PC-9 (cell line): ENCODE measurements around the gene MACROD2. TPM values are rescaled to one million over a fixed set of nuclear protein-coding genes. Genes with fewer than 3 reads are reported as not detected.

ENCODE experiments used
- BruUV-seq: library from RNA; stranded (reverse); fragments of 400-500 nt; replicated peaks from 2 replicates; lab custom pipeline; 2021; lab: Mats Ljungman, UMichigan
- CTCF ChIA-PET: fragments of 300-600 bp; sonication (Branson Sonifier 250); formaldehyde crosslinking; loops from one replicate; lab custom pipeline; 2022; ENCODE audit warnings: antibody characterized with exemption; lab: Charles Lee
- POLR2A ChIA-PET: fragments of 300-600 bp; sonication (Branson Sonifier 250); formaldehyde crosslinking; loops from one replicate; lab custom pipeline; 2022; ENCODE audit warnings: antibody characterized with exemption; ENCODE audit not compliant: unreplicated experiment; lab: Charles Lee
- DNase-seq, 2 experiments: peaks; one replicate each; pipeline versions ENCODE4 v3.0.0 to v3.0.0-alpha.2; 2015 to 2022; ENCODE audit warnings: mixed read lengths in 1 of 2
- H2AFZ ChIP-seq: fragments of 200-600 bp; sonication (generic); 2 replicates; pipeline ENCODE4 v1.8.1; 2017; ENCODE audit warnings: antibody characterized with exemption
- H3F3A ChIP-seq: fragments of 200-600 bp; sonication (generic); 2 replicates; pipeline ENCODE4 v1.8.1; 2017; ENCODE audit warnings: antibody characterized with exemption, mild to moderate bottlenecking, low read depth; ENCODE audit not compliant: insufficient read depth
- H3K27ac ChIP-seq: fragments of 200-600 bp; sonication (generic); 2 replicates; pipeline ENCODE4 v1.6.1; 2016; ENCODE audit warnings: mixed run types
- H3K27me3 ChIP-seq: fragments of 200-600 bp; sonication (generic); 2 replicates; pipeline ENCODE4 v1.6.1; 2016; ENCODE audit warnings: low read depth, mixed run types; ENCODE audit not compliant: insufficient read depth
- H3K36me3 ChIP-seq: fragments of 200-600 bp; sonication (generic); 2 replicates; pipeline ENCODE4 v1.6.1; 2016; ENCODE audit warnings: low read depth, mixed run types
- H3K4me1 ChIP-seq: fragments of 200-600 bp; sonication (generic); replicated peaks from 2 replicates; pipeline ENCODE4 v1.6.1; 2016; ENCODE audit warnings: mixed run types; ENCODE audit not compliant: insufficient read depth
- H3K4me2 ChIP-seq: fragments of 200-600 bp; sonication (generic); 2 replicates; pipeline ENCODE4 v1.6.1; 2017; ENCODE audit warnings: mixed run types
- H3K4me3 ChIP-seq: fragments of 200-600 bp; sonication (generic); 2 replicates; pipeline ENCODE4 v1.6.1; 2016; ENCODE audit warnings: mixed run types
- H3K79me2 ChIP-seq: fragments of 200-600 bp; sonication (generic); 2 replicates; pipeline ENCODE4 v1.6.1; 2017; ENCODE audit warnings: low read depth, mixed run types
- H3K9me2 ChIP-seq: fragments of 200-600 bp; sonication (generic); 2 replicates; pipeline ENCODE4 v1.8.1; 2017; ENCODE audit warnings: mild to moderate bottlenecking; ENCODE audit not compliant: insufficient read depth
- H3K9me3 ChIP-seq: fragments of 200-600 bp; sonication (generic); 2 replicates; pipeline ENCODE4 v1.8.1; 2016; ENCODE audit warnings: low read depth; ENCODE audit not compliant: insufficient read depth
- H4K20me1 ChIP-seq: fragments of 200-600 bp; sonication (generic); 2 replicates; pipeline ENCODE4 v1.8.1; 2017; ENCODE audit not compliant: insufficient read depth
- EZH2 ChIP-seq: fragments of 200-600 bp; sonication (generic); IDR thresholded peaks from 2 replicates; pipeline ENCODE4 v1.8.0; 2017; ENCODE audit warnings: antibody characterized with exemption, low read depth
- intact Hi-C: fragments of 100-400 bp; cut with micrococcal nuclease; formaldehyde crosslinking; loops from one replicate; pipeline ENCODE4 v1.10.0; 2022; ENCODE audit not compliant: unreplicated experiment
- total RNA-seq: library from RNA; stranded (reverse); gene quantifications from 2 replicates; pipeline ENCODE4 v1.2.3, GENCODE V29; 2021
- TF ChIP-seq, protein P1 (sequence below): fragments of 200-600 bp; sonication (generic); conservative IDR thresholded peaks from 2 replicates; pipeline ENCODE4 v1.6.1; 2017; ENCODE audit warnings: mixed run types, antibody characterized with exemption, mild to moderate bottlenecking, moderate library complexity

The MACROD2 gene
- total RNA-seq, 1 experiment from 2014 or later = 11.4 TPM

DNA sequence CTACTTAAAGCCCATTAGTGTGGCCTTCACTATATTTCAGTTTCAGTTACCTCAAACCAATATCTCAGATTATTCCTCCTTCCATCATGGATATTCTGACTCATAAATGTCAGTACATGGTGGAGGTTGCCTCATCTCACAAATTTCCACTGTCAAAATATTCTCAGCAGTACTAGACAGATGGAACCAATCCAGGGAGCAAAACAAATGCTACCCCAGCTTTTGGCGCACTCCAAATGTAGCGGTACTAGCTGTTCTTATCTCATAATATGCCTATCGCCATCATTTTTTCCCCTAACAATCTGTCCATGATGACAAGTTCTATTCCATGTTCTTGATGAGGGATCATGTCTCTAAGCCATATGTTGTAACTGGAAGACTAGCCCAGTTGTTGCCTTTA lies 1551.8 kb downstream of the MACROD2 start:
- intact Hi-C loops = no loop called here
- H3F3A ChIP-seq = no peaks in the 10 kb centered on the region
- H3K79me2 ChIP-seq = no peaks in the 10 kb centered on the region
- TF ChIP-seq EZH2 = no peak
- TF ChIP-seq, protein P1, sequence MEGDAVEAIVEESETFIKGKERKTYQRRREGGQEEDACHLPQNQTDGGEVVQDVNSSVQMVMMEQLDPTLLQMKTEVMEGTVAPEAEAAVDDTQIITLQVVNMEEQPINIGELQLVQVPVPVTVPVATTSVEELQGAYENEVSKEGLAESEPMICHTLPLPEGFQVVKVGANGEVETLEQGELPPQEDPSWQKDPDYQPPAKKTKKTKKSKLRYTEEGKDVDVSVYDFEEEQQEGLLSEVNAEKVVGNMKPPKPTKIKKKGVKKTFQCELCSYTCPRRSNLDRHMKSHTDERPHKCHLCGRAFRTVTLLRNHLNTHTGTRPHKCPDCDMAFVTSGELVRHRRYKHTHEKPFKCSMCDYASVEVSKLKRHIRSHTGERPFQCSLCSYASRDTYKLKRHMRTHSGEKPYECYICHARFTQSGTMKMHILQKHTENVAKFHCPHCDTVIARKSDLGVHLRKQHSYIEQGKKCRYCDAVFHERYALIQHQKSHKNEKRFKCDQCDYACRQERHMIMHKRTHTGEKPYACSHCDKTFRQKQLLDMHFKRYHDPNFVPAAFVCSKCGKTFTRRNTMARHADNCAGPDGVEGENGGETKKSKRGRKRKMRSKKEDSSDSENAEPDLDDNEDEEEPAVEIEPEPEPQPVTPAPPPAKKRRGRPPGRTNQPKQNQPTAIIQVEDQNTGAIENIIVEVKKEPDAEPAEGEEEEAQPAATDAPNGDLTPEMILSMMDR = no peak
- H3K9me3 ChIP-seq = no peaks in the 10 kb centered on the region
- no peak overlapping the region for H2AFZ ChIP-seq
- DNase-seq = no peak
- H3K4me2 ChIP-seq = no peak overlapping the region
- H3K4me3 ChIP-seq = no peak overlapping the region
- no TSS peak for BruUV-seq
- H3K27me3 ChIP-seq = no peaks in the 10 kb centered on the region
- H3K4me1 ChIP-seq = no peaks in the 10 kb centered on the region
- no peaks in the 10 kb centered on the region for H3K36me3 ChIP-seq
- ChIA-PET POLR2A (no interaction called here), CTCF (no interaction called here)
- no peak overlapping the region for H3K27ac ChIP-seq
- H4K20me1 ChIP-seq = no peaks in the 10 kb centered on the region
- H3K9me2 ChIP-seq = no peaks in the 10 kb centered on the region

- Histone ChIP-seq H3K9me2 (no peaks in the 10 kb centered on the region), H3K9me3 (no peaks in the 10 kb centered on the region; the same call in 1 of the 2 replicates), H3K4me2 (no peak overlapping the region), H4K20me1 (no peaks in the 10 kb centered on the region), H2AFZ (no peak overlapping the region), H3K27ac (no peak overlapping the region), H3K4me3 (no peak overlapping the region), H3K27me3 (no peaks in the 10 kb centered on the region), H3F3A (no peaks in the 10 kb centered on the region), H3K36me3 (no peaks in the 10 kb centered on the region), H3K4me1 (no peaks in the 10 kb centered on the region), H3K79me2 (no peaks in the 10 kb centered on the region)
- POLR2A ChIA-PET = no interaction called here
- TF ChIP-seq EZH2 = no peak
- TF ChIP-seq, protein P1 = no peak
- BruUV-seq = no TSS peak
- CTCF ChIA-PET = no interaction called here
- no peak for DNase-seq
- intact Hi-C loops = no loop called here
Observed at GRCh38 chr20:15550116-15550870, 1555.0 kb downstream of the MACROD2 start.

DNA sequence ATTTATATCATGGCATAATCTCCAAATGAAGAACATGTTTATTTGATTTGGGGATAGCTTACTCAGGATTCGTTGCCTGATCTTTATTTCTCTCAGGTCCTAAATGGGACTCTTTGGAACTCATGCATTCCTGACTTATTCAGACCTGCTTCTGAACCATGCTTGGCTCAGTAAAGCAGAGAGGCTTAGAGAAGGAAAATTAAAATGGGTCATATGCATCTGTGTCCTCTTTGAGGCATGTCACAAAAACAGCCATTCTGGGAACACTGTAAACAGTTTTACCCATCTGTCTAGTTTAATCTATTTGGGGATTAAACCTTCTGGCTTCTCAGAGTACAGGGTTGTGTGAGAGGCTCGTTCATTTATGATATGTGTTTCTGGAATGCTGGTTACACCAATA lies 1560.6 kb downstream of the MACROD2 start:
- TF ChIP-seq EZH2 = no peak
- TF ChIP-seq, protein P1 = no peak
- ChIA-PET POLR2A (no interaction called here), CTCF (no interaction called here)
- no peaks in the 10 kb centered on the region for H3K36me3 ChIP-seq
- H3K4me2 ChIP-seq = no peak overlapping the region
- DNase-seq = no peak
- H3K27me3 ChIP-seq = no peaks in the 10 kb centered on the region
- H3K9me2 ChIP-seq = no peaks in the 10 kb centered on the region
- BruUV-seq = no TSS peak
- H3K27ac ChIP-seq = no peak overlapping the region
- no peak overlapping the region for H3K4me3 ChIP-seq
- no peaks in the 10 kb centered on the region for H3F3A ChIP-seq
- H4K20me1 ChIP-seq = no peaks in the 10 kb centered on the region
- intact Hi-C loops = no loop called here
- H2AFZ ChIP-seq = no peak overlapping the region
- H3K9me3 ChIP-seq = no peaks in the 10 kb centered on the region; the same call in 1 of the 2 replicates
- no peaks in the 10 kb centered on the region for H3K79me2 ChIP-seq
- H3K4me1 ChIP-seq = no peaks in the 10 kb centered on the region
